Hepatocyte (in vitro differentiated cells): ENCODE data around the gene SLC39A11.

Source experiments
- CTCF ChIP-seq: fragments of 200-600 bp; sonication (generic); IDR thresholded peaks from 2 replicates; pipeline ENCODE4 v1.5.1; 2016; ENCODE audit warnings: antibody characterized with exemption, mild to moderate bottlenecking; ENCODE audit not compliant: poor library complexity
- EZH2 ChIP-seq: fragments of 200-600 bp; sonication (generic); IDR thresholded peaks from 2 replicates; pipeline ENCODE4 v1.6.1; 2016; ENCODE audit warnings: antibody characterized with exemption, mild to moderate bottlenecking, borderline replicate concordance

- TF ChIP-seq EZH2 (no peak), CTCF (no peak)
These were observed 410.6 kb downstream of the SLC39A11 start for GRCh38 chr17:72681844-72682243.
